DLD1 (cell line): ENCODE measurements around the gene CAB39.

ENCODE experiments used
- in situ Hi-C: cut with HindIII; loops from 2 replicates; pipeline ENCODE4 v1.10.0; 2017; ENCODE audit warnings: low sequenced_read_pairs

CAB39 gene

GRCh38 chr2:230849633-230850357 is 137.2 kb downstream of the CAB39 start:
- in situ Hi-C loops, result no loop called here

GRCh38 chr2:230850358-230850658 is 137.7 kb downstream of the CAB39 start:
- in situ Hi-C loops, result no loop called here

- in situ Hi-C loops, result no loop called here
Measured at GRCh38 chr2:230852113-230852512, 139.5 kb downstream of the CAB39 start.

- in situ Hi-C loops, result no loop called here
Measured at GRCh38 chr2:230861552-230862255, 149.1 kb downstream of the CAB39 start.

GRCh38 chr2:230862292-230862691 is 149.7 kb downstream of the CAB39 start:
- in situ Hi-C loops, result no loop called here

GRCh38 chr2:230863031-230863430 is 150.4 kb downstream of the CAB39 start:
- in situ Hi-C loops, result no loop called here

- in situ Hi-C loops, result no loop called here
Measured at GRCh38 chr2:230863442-230864121, 150.9 kb downstream of the CAB39 start.

GRCh38 chr2:230864122-230864604 is 151.5 kb downstream of the CAB39 start:
- in situ Hi-C loops, result no loop called here

- in situ Hi-C loops, result no loop called here
Measured at GRCh38 chr2:230864605-230865306, 152.1 kb downstream of the CAB39 start, which contains the start of gene ITM2C. ITM2C (plus strand) TSS chr2:230864942; CDS start chr2:230865026, 84 bp downstream.

- in situ Hi-C loops, result no loop called here
Measured at GRCh38 chr2:230865307-230865765, 152.7 kb downstream of the CAB39 start.

- in situ Hi-C loops, result no loop called here
Measured at GRCh38 chr2:230865766-230866755, 153.4 kb downstream of the CAB39 start.

GRCh38 chr2:230866756-230867523 is 154.3 kb downstream of the CAB39 start:
- in situ Hi-C loops, result no loop called here

GRCh38 chr2:230868161-230868946 is 155.7 kb downstream of the CAB39 start:
- in situ Hi-C loops, result no loop called here

- in situ Hi-C loops, result no loop called here
Measured at GRCh38 chr2:230868947-230869913, 156.6 kb downstream of the CAB39 start.

- in situ Hi-C loops, result no loop called here
Measured at GRCh38 chr2:230869914-230870543, 157.4 kb downstream of the CAB39 start.
